Body of pancreas (tissue), 4 donors: ENCODE results near the gene PGPEP1.

Experiments
- CTCF ChIP-seq, 7 experiments: fragments of 450-650 bp in 4 of 7; fragments of 200-600 bp in 3 of 7; sonication (generic) in 3 of 7; IDR thresholded peaks; one replicate each; pipeline ENCODE4 v1.5.1; 2016 to 2019; ENCODE audit warnings: antibody characterized with exemption in 7 of 7
- POLR2A ChIP-seq, 3 donors: fragments of 450-650 bp; IDR thresholded peaks; one replicate each; pipeline ENCODE4 v1.6.1; 2016; ENCODE audit warnings: antibody characterized with exemption in 3 of 3, mild to moderate bottlenecking in 2 of 3

- TF ChIP-seq CTCF (IDR thresholded peaks at IDR 0.05) (no peak), POLR2A (IDR thresholded peaks at IDR 0.05) (peak in 1 of 3 donors; percentile 14)
Measured at GRCh38 chr19:18319591-18320135, 20.7 kb upstream of the PGPEP1 start.
